H1 (cell line): Measurements from ENCODE around the gene RND3.

Experiments used
- CTCF ChIP-seq, 3 experiments: IDR thresholded peaks; 1 replicate in 2 of 3; 2 replicates in 1 of 3; pipeline versions ENCODE4 v1.5.1 to v1.6.1; 2011; ENCODE audit warnings: low read length in 3 of 3, mild to moderate bottlenecking in 3 of 3, inconsistent platforms in 2 of 3, low read depth in 1 of 3, moderate library complexity in 1 of 3; ENCODE audit not compliant: insufficient read depth in 1 of 3; ENCODE audit errors: control extremely low read depth in 1 of 3
- EP300 ChIP-seq, 2 experiments: IDR thresholded peaks; 1 replicate in 1 of 2; 2 replicates in 1 of 2; pipeline ENCODE4 v1.6.1; 2011 to 2012; ENCODE audit warnings: low read depth in 2 of 2, low read length in 2 of 2, mild to moderate bottlenecking in 2 of 2, borderline replicate concordance in 1 of 2, inconsistent platforms in 1 of 2, moderate library complexity in 1 of 2
- EZH2 ChIP-seq: fragments of 200-600 bp; sonication (generic); IDR thresholded peaks from 2 replicates; pipeline ENCODE4 v1.7.1; 2012; ENCODE audit warnings: low read depth, mild to moderate bottlenecking, moderate library complexity, low read length, inconsistent platforms; ENCODE audit not compliant: severe bottlenecking
- TAF1 ChIP-seq: IDR thresholded peaks from 2 replicates; pipeline ENCODE4 v1.6.1; 2011; ENCODE audit warnings: mild to moderate bottlenecking, low read depth, low read length
- YY1 ChIP-seq: IDR thresholded peaks from 2 replicates; pipeline ENCODE4 v1.6.1; 2011; ENCODE audit warnings: low read depth, mild to moderate bottlenecking, low read length

GRCh38 chr2:150532879-150533278 is 45.4 kb upstream of the RND3 start:
- no peak for TF ChIP-seq TAF1
- TF ChIP-seq YY1, result no peak
- no peak for TF ChIP-seq EZH2
- no peak for TF ChIP-seq EP300 (IDR thresholded peaks at IDR 0.05; ENCODE audit: borderline replicate concordance in 1 of 2, low read depth in 2 of 2, low read length in 2 of 2)
- TF ChIP-seq CTCF (IDR thresholded peaks at IDR 0.05; ENCODE audit: control extremely low read depth in 1 of 3, insufficient read depth in 1 of 3, low read depth in 1 of 3, low read length in 3 of 3), result no peak
